ENCODE data around the gene LASP1NB.
A peak's percentile ranks its signal among the peaks of the same experiment; 100 is the strongest.

The LASP1NB gene

DNA sequence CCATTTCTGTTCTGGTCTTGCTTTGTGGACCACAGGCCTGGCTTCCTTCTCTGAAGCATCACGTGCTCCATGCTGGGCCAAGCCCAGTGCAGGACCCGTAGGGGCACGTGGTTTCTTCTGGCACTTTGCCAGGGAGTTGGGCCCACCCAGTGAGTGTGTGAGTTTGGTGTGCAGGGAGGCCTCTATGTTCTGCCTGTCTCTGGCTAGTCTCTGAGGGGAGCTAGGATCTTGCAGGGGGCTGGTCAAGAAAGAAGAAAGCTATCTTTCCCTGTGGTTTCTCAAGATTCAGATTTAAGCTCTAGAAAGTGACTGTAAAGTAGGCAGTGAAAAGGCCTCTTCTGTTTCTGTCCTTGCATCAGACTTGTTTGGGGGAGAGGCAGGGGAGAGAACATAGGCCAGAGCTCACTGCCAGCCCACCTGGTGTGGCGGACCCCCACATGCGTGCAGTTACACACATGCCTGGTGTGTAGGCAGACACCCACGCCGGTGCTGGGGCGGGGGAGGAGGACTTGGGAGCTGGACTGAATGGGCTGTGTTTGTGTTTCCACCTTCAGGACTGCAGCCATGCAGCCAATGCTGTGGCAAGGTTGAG, 43.7 kb upstream of the LASP1NB start:
- ChIA-PET POLR2A (ENCODE audit: low non-redundant PET) (no interaction called here), CTCF (no interaction called here)
- Histone ChIP-seq H3K27ac (ENCODE audit: low read depth, low read length, poor library complexity, severe bottlenecking) (peak overlapping the region; percentile 59), H3K27me3 (replicated peaks; ENCODE audit: insufficient read depth, low read depth, low read length, poor library complexity) (no peaks in the 10 kb centered on the region), H3K4me1 (ENCODE audit: insufficient read depth, low read length, poor library complexity, severe bottlenecking) (peaks cover 36% of the 10 kb centered on the region), H3K9me3 (ENCODE audit: low read depth, low read length, poor library complexity, severe bottlenecking) (no peaks in the 10 kb centered on the region), H3K4me3 (ENCODE audit: low read depth, low read length, poor library complexity, severe bottlenecking) (no peak overlapping the region), H3K36me3 (ENCODE audit: insufficient read depth, low read length, poor library complexity, severe bottlenecking) (no peaks in the 10 kb centered on the region)
- no peak for TF ChIP-seq EZH2 (IDR thresholded peaks at IDR 0.05; ENCODE audit: borderline replicate concordance, low read depth, low read length, poor library complexity, severe bottlenecking)
- TF ChIP-seq, protein P1, sequence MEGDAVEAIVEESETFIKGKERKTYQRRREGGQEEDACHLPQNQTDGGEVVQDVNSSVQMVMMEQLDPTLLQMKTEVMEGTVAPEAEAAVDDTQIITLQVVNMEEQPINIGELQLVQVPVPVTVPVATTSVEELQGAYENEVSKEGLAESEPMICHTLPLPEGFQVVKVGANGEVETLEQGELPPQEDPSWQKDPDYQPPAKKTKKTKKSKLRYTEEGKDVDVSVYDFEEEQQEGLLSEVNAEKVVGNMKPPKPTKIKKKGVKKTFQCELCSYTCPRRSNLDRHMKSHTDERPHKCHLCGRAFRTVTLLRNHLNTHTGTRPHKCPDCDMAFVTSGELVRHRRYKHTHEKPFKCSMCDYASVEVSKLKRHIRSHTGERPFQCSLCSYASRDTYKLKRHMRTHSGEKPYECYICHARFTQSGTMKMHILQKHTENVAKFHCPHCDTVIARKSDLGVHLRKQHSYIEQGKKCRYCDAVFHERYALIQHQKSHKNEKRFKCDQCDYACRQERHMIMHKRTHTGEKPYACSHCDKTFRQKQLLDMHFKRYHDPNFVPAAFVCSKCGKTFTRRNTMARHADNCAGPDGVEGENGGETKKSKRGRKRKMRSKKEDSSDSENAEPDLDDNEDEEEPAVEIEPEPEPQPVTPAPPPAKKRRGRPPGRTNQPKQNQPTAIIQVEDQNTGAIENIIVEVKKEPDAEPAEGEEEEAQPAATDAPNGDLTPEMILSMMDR (conservative IDR thresholded peaks at IDR 0.05; ENCODE audit: low read depth, low read length), result no peak
- peak; percentile 76 for DNase-seq (ENCODE audit: low spot score)
- intact Hi-C loops (cut with micrococcal nuclease; ENCODE audit: unreplicated experiment), result no loop called here
- no TSS peak for BruUV-seq (replicated peaks)

DNA sequence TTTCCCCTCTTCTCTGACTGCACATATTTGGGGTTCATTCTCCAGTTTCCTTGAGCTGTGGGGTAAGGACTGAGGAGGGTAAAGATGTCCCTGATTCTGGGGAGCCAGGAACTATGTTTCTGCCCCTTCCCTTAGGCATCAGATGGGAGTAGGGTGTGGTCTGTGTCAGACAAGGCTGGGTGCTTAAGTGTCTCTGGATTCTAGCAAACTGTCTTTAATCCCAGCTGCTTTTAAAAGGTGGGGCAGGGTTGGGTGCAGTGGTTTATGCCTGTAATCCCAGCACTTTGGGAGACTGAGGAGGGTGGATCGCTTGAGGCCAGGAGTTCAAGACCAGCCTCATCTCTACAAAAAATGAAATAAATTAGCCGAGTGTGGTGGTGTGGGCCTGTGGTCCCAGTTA, 42.5 kb upstream of the LASP1NB start:
- no peak for TF ChIP-seq EZH2 (IDR thresholded peaks at IDR 0.05; ENCODE audit: borderline replicate concordance, low read depth, low read length, poor library complexity, severe bottlenecking)
- TF ChIP-seq, protein P1 (conservative IDR thresholded peaks at IDR 0.05; ENCODE audit: low read depth, low read length), result no peak
- no peak overlapping the region for H3K4me3 ChIP-seq (ENCODE audit: low read depth, low read length, poor library complexity, severe bottlenecking)
- CTCF ChIA-PET, result no interaction called here
- no TSS peak for BruUV-seq (replicated peaks)
- intact Hi-C loops (cut with micrococcal nuclease; ENCODE audit: unreplicated experiment), result no loop called here
- no peak for DNase-seq (ENCODE audit: low spot score)
- no peak overlapping the region for H3K27ac ChIP-seq (ENCODE audit: low read depth, low read length, poor library complexity, severe bottlenecking)
- H3K4me1 ChIP-seq (ENCODE audit: insufficient read depth, low read length, poor library complexity, severe bottlenecking), result peaks cover 27% of the 10 kb centered on the region
- H3K27me3 ChIP-seq (replicated peaks; ENCODE audit: insufficient read depth, low read depth, low read length, poor library complexity), result no peaks in the 10 kb centered on the region
- POLR2A ChIA-PET (ENCODE audit: low non-redundant PET), result no interaction called here
- H3K36me3 ChIP-seq (ENCODE audit: insufficient read depth, low read length, poor library complexity, severe bottlenecking), result no peaks in the 10 kb centered on the region
- no peaks in the 10 kb centered on the region for H3K9me3 ChIP-seq (ENCODE audit: low read depth, low read length, poor library complexity, severe bottlenecking)

DNA sequence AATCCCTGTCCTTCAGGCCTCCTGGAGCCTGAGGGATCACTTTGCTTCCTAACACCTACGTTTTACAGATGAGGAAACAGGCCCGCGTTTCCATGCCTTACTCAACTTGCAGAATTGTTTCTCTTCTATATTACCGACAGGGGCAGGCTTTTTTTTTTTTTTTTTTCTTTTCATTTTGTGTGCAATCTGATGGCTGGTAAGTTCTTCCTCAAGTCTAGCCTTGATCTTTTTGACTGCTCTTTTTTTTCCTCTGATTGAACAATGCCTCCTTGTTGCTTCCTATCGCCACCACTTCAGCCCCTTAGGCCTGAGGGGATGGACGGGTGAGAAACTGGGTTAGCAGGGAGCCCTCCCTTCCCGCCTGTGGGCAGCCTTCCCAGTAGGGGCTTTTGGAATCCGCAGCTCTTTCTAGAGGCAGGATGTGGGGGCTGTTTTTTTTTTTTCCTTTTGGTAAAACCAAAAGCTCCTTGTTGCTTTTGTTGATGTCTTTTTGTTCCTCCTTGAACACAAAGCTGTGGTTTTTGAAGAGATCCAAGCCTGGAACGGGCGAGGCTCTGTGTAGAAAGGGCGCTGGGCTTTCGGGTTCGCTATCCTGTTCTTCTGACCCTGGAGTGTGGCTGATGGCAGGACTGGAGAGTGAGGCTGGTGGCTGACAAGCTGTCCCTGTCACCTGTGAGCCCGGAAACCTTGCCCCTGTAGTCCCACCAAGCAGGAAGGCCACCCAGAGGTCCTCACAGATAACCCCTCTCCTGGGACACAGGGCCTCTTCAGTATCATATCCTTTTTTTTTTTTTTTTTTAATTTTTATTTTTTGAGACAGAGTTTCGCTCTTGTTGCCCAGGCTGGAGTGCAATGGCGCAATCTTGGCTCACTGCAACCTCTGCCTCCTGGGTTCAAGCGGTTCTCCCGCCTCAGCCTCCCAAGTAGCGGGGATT, 41.6 kb upstream of the LASP1NB start:
- Histone ChIP-seq H3K4me1 (ENCODE audit: insufficient read depth, low read length, poor library complexity, severe bottlenecking) (peaks cover 24% of the 10 kb centered on the region), H3K27ac (ENCODE audit: low read depth, low read length, poor library complexity, severe bottlenecking) (no peak overlapping the region), H3K9me3 (ENCODE audit: low read depth, low read length, poor library complexity, severe bottlenecking) (no peaks in the 10 kb centered on the region), H3K4me3 (ENCODE audit: low read depth, low read length, poor library complexity, severe bottlenecking) (no peak overlapping the region), H3K27me3 (replicated peaks; ENCODE audit: insufficient read depth, low read depth, low read length, poor library complexity) (no peaks in the 10 kb centered on the region), H3K36me3 (ENCODE audit: insufficient read depth, low read length, poor library complexity, severe bottlenecking) (no peaks in the 10 kb centered on the region)
- no TSS peak for BruUV-seq (replicated peaks)
- ChIA-PET POLR2A (ENCODE audit: low non-redundant PET) (interaction anchor here (0.6 kb wide), 1 partner anchor 25 kb away, joined by 3 read pairs; no protein-coding TSS in a partner anchor), CTCF (no interaction called here)
- intact Hi-C loops (cut with micrococcal nuclease; ENCODE audit: unreplicated experiment), result no loop called here
- no peak for DNase-seq (ENCODE audit: low spot score)
- TF ChIP-seq, protein P1 (conservative IDR thresholded peaks at IDR 0.05; ENCODE audit: low read depth, low read length), result no peak
- TF ChIP-seq EZH2 (IDR thresholded peaks at IDR 0.05; ENCODE audit: borderline replicate concordance, low read depth, low read length, poor library complexity, severe bottlenecking), result no peak
